ENCODE data around the gene BCL6.

- TF ChIP-seq CTCF (IDR thresholded peaks at IDR 0.05; ENCODE audit: low read depth, low read length, poor library complexity, severe bottlenecking) (peak; percentile 96), EZH2phosphoT487 (IDR thresholded peaks at IDR 0.05; ENCODE audit: borderline replicate concordance, low read length) (no peak)
These were observed 3.6 kb downstream of the BCL6 start for GRCh38 chr3:187741403-187742350.
